ENCODE data around the gene SLC44A1. TPM values are rescaled to one million over a fixed set of nuclear protein-coding genes. Genes with fewer than 3 reads are reported as not detected.

SLC44A1 gene
- total and polyA plus RNA-seq, 2 experiments from 2014 or later, result 30.4 to 52.6 TPM

DNA sequence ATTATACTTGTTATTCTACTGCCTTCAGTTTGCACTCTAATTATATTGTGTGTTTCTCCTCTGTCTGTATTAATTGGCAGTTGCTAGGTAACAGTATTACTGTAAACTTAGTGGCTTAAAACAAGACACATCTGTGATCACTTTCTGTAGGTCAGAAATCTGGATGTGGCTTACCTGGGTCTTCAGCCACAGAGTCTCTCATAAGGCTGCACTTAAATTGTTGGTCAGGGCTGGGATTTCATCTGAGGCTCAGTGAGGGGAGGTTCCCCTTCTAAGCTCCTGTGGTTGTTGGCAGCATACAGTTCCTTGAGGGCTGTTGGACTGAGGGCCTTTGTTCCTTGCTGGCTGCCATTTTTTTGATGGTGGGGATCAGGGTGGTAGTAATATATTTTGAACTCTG is 68.8 kb downstream of the SLC44A1 start:
- H3K27ac ChIP-seq, result no peak overlapping the region
- in situ Hi-C loops (cut with MboI), result no loop called here

DNA sequence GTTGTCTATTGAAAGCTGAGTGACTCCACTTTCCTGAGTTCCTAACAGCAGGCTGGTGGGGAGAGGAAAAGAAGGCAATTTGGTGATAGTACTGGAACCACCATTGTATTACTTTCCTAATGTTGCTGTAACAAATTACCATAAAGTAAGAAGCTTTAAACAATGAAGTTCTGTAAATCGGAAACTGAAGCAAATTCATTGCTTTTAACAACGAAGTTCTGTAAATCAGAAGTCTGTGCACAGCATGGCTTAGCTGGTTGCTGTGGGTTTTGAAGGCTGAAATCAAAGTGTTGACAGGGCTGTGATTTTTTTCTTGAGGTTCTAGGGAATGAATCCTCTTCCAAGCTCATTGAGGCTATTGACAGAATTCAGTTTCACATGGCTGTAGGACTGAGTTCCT is 72.3 kb downstream of the SLC44A1 start:
- H3K4me2 ChIP-seq (ENCODE audit: unreplicated experiment), result no peak overlapping the region
- H3K79me2 ChIP-seq (ENCODE audit: insufficient read depth), result no peaks in the 10 kb centered on the region
- WGBS, 2 experiments (ENCODE audit: low coverage in 1 of 2, low lambda C conversion rate in 2 of 2, missing lambda C conversion rate in 2 of 2), result 94 to 98% methylated on average over 2 of the region's 2 CpGs
- no peaks in the 10 kb centered on the region for H3K36me3 ChIP-seq (ENCODE audit: low read depth)
- no peak overlapping the region for H3K27ac ChIP-seq
- H3K4me3 ChIP-seq, result no peak overlapping the region
- no peak for TF ChIP-seq EZH2phosphoT487 (IDR thresholded peaks at IDR 0.05; ENCODE audit: insufficient read depth, low read depth)
- TF ChIP-seq EZH2 (IDR thresholded peaks at IDR 0.05; ENCODE audit: insufficient read depth, poor library complexity, severe bottlenecking), result no peak
- H3K9me3 ChIP-seq (ENCODE audit: low read depth), result no peaks in the 10 kb centered on the region
- no peaks in the 10 kb centered on the region for H3F3A ChIP-seq (ENCODE audit: insufficient read depth)
- no peak for DNase-seq
- no peaks in the 10 kb centered on the region for H4K20me1 ChIP-seq (ENCODE audit: insufficient read depth)
- no peaks in the 10 kb centered on the region for H3K9me2 ChIP-seq (ENCODE audit: insufficient read depth)
- H3K4me1 ChIP-seq (ENCODE audit: insufficient read depth), result no peaks in the 10 kb centered on the region
- in situ Hi-C loops (cut with MboI), result no loop called here
- H3K9ac ChIP-seq, result no peak overlapping the region
- no peak overlapping the region for H2AFZ ChIP-seq
- no peaks in the 10 kb centered on the region for H3K27me3 ChIP-seq (replicated peaks; ENCODE audit: insufficient read depth)

More for the DNA sequence above, 68.8 kb downstream of the SLC44A1 start:
- peaks cover 9% of the 10 kb centered on the region for H3K4me1 ChIP-seq (ENCODE audit: insufficient read depth)
- TF ChIP-seq EZH2 (IDR thresholded peaks at IDR 0.05; ENCODE audit: insufficient read depth, poor library complexity, severe bottlenecking) (no peak), EZH2phosphoT487 (IDR thresholded peaks at IDR 0.05; ENCODE audit: insufficient read depth, low read depth) (no peak)
- H4K20me1 ChIP-seq (ENCODE audit: insufficient read depth), result no peaks in the 10 kb centered on the region
- no peak overlapping the region for H2AFZ ChIP-seq
- H3K36me3 ChIP-seq (ENCODE audit: low read depth), result no peaks in the 10 kb centered on the region
- DNase-seq, result no peak
- H3K4me2 ChIP-seq (ENCODE audit: unreplicated experiment), result no peak overlapping the region
- no peaks in the 10 kb centered on the region for H3K9me3 ChIP-seq (ENCODE audit: low read depth)
- no peaks in the 10 kb centered on the region for H3F3A ChIP-seq (ENCODE audit: insufficient read depth)
- no peak overlapping the region for H3K9ac ChIP-seq
- no peaks in the 10 kb centered on the region for H3K9me2 ChIP-seq (ENCODE audit: insufficient read depth)
- H3K4me3 ChIP-seq, result no peak overlapping the region
- H3K79me2 ChIP-seq (ENCODE audit: insufficient read depth), result no peaks in the 10 kb centered on the region
- no peaks in the 10 kb centered on the region for H3K27me3 ChIP-seq (replicated peaks; ENCODE audit: insufficient read depth)

DNA sequence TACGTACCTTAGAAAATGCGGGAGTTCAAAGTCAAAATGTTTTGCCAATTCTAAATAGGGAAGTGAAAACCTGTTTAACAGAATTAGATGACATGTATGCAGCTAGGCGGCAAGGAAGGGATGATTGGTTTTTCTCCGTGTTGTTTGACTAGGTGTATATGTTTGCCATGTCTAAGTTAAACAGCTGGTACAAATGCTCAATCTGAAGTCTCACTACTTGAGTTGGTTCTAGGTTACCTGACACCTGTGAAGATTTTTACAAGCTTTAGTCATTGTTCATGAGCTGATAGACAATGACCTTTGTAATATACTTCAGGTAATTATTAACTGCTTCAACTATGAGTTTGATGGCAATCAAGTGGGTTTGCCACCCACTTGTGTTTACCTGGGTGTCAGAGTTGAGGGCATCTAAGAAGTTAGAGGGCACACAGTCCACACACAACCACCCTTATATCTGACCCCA is 74.3 kb downstream of the SLC44A1 start:
- no peak overlapping the region for H3K4me2 ChIP-seq (ENCODE audit: unreplicated experiment)

GRCh38 chr9:105319202-105319813 is 74.9 kb downstream of the SLC44A1 start:
- H4K20me1 ChIP-seq (ENCODE audit: insufficient read depth), result no peaks in the 10 kb centered on the region
- no peak for DNase-seq
- H3K4me1 ChIP-seq (ENCODE audit: insufficient read depth), result no peaks in the 10 kb centered on the region
- no peak overlapping the region for H3K4me2 ChIP-seq (ENCODE audit: unreplicated experiment)
- H3K4me3 ChIP-seq, result no peak overlapping the region
- in situ Hi-C loops (cut with MboI), result no loop called here
- H3K27ac ChIP-seq, result no peak overlapping the region
- H3K9me3 ChIP-seq (ENCODE audit: low read depth), result no peaks in the 10 kb centered on the region
- H3K9me2 ChIP-seq (ENCODE audit: insufficient read depth), result no peaks in the 10 kb centered on the region
- H3K36me3 ChIP-seq (ENCODE audit: low read depth), result no peaks in the 10 kb centered on the region
- TF ChIP-seq EZH2phosphoT487 (IDR thresholded peaks at IDR 0.05; ENCODE audit: insufficient read depth, low read depth) (no peak), EZH2 (IDR thresholded peaks at IDR 0.05; ENCODE audit: insufficient read depth, poor library complexity, severe bottlenecking) (no peak)
- H3K27me3 ChIP-seq (replicated peaks; ENCODE audit: insufficient read depth), result no peaks in the 10 kb centered on the region
- no peak overlapping the region for H2AFZ ChIP-seq
- H3K9ac ChIP-seq, result no peak overlapping the region
- WGBS, 2 experiments (ENCODE audit: low coverage in 1 of 2, low lambda C conversion rate in 2 of 2, missing lambda C conversion rate in 2 of 2), result 97 to 98% methylated on average over 5 of the region's 5 CpGs
- no peaks in the 10 kb centered on the region for H3K79me2 ChIP-seq (ENCODE audit: insufficient read depth)
- H3F3A ChIP-seq (ENCODE audit: insufficient read depth), result no peaks in the 10 kb centered on the region

More for the DNA sequence above, 74.3 kb downstream of the SLC44A1 start:
- in situ Hi-C loops (cut with MboI), result no loop called here
- Histone ChIP-seq H4K20me1 (ENCODE audit: insufficient read depth) (no peaks in the 10 kb centered on the region), H3K9me2 (ENCODE audit: insufficient read depth) (no peaks in the 10 kb centered on the region), H3K79me2 (ENCODE audit: insufficient read depth) (no peaks in the 10 kb centered on the region), H2AFZ (no peak overlapping the region), H3K4me3 (no peak overlapping the region), H3F3A (ENCODE audit: insufficient read depth) (no peaks in the 10 kb centered on the region), H3K36me3 (ENCODE audit: low read depth) (no peaks in the 10 kb centered on the region), H3K27ac (no peak overlapping the region), H3K9ac (no peak overlapping the region), H3K27me3 (replicated peaks; ENCODE audit: insufficient read depth) (no peaks in the 10 kb centered on the region), H3K9me3 (ENCODE audit: low read depth) (no peaks in the 10 kb centered on the region), H3K4me1 (ENCODE audit: insufficient read depth) (no peaks in the 10 kb centered on the region)
- DNase-seq, result no peak
- TF ChIP-seq EZH2 (IDR thresholded peaks at IDR 0.05; ENCODE audit: insufficient read depth, poor library complexity, severe bottlenecking) (no peak), EZH2phosphoT487 (IDR thresholded peaks at IDR 0.05; ENCODE audit: insufficient read depth, low read depth) (no peak)
- WGBS, 2 experiments (ENCODE audit: low coverage in 1 of 2, low lambda C conversion rate in 2 of 2, missing lambda C conversion rate in 2 of 2), result 97 to 98% methylated on average over 4 of the region's 4 CpGs

DNA sequence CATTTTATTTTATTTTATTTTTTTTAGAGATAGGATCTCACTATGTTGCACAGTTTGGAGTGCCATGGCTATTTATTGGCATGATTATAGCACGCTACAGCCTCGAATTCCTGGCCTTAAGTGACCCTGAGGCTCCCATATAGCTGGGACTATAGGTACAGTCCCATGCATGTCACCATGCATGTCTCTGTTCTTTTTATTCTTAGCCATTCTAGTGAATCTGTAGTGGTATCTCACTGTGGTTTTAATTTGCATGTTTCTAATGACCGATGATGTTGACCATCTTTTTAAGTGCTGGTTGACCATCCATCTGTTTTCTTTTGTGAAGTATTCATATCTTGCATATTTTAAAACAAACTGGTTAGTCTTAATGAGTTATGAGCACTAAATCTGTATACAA is 76.1 kb downstream of the SLC44A1 start:
- no peak for TF ChIP-seq EZH2phosphoT487 (IDR thresholded peaks at IDR 0.05; ENCODE audit: insufficient read depth, low read depth)
- no peak for TF ChIP-seq EZH2 (IDR thresholded peaks at IDR 0.05; ENCODE audit: insufficient read depth, poor library complexity, severe bottlenecking)
- H3F3A ChIP-seq (ENCODE audit: insufficient read depth), result no peaks in the 10 kb centered on the region
- H3K9ac ChIP-seq, result no peak overlapping the region

More for the DNA sequence above, 76.1 kb downstream of the SLC44A1 start:
- no peaks in the 10 kb centered on the region for H3K79me2 ChIP-seq (ENCODE audit: insufficient read depth)
- H3K9me2 ChIP-seq (ENCODE audit: insufficient read depth), result no peaks in the 10 kb centered on the region
- H3K4me3 ChIP-seq, result no peak overlapping the region
- no peak overlapping the region for H3K4me2 ChIP-seq (ENCODE audit: unreplicated experiment)
- H3K4me1 ChIP-seq (ENCODE audit: insufficient read depth), result no peaks in the 10 kb centered on the region
- H3K27ac ChIP-seq, result no peak overlapping the region
- no peak overlapping the region for H2AFZ ChIP-seq
- H3K27me3 ChIP-seq (replicated peaks; ENCODE audit: insufficient read depth), result no peaks in the 10 kb centered on the region
- DNase-seq, result no peak
- no peaks in the 10 kb centered on the region for H4K20me1 ChIP-seq (ENCODE audit: insufficient read depth)
- in situ Hi-C loops (cut with MboI), result no loop called here
- H3K9me3 ChIP-seq (ENCODE audit: low read depth), result no peaks in the 10 kb centered on the region
- WGBS, 2 experiments (ENCODE audit: low coverage in 1 of 2, low lambda C conversion rate in 2 of 2, missing lambda C conversion rate in 2 of 2), result 96 to 98% methylated on average over 3 of the region's 3 CpGs
- no peaks in the 10 kb centered on the region for H3K36me3 ChIP-seq (ENCODE audit: low read depth)

Data from GM23248 (cell line).